ENCODE results near the gene IGF1.
A peak's percentile ranks its signal among the peaks of the same experiment; 100 is the strongest.

The IGF1 gene

DNA sequence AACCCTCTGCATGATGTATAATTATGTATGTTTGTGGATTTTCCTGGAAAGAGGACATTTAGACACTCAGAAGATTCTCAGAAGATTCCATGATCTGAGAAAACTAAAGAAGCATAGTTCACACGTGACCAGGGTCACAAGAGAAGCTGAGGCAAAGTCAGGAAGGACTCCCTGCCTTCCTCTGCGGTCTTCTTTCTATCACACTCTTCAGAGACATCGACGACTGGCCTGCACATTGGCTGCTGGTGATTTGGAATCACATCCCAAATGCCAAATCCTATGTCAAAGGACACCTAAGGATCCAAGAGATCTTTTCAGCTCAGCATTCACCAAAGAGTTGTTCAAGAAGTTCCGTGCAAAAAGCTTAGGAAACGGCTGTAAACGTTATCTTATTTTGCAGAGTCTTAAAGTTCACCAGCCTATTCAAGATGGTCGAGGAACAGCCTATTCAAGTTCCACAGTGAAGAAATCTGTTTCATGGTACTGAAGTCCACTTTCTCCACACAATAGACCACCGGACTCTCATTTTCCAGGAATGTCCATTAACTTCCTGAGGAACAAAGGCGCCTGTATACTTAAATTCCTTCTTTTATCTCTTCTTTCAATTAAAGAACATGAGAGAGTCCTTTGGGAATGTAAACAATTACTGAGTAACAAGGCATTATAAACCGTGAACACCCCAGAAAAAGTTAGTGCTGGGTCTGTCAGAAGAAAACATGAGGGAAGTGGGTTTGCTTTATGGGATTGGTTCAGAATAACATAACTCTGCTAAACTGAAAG lies 42.1 kb downstream of the IGF1 start:
- no peak overlapping the region for H3K14ac ChIP-seq (ENCODE audit: low read length in 2 of 2)

DNA sequence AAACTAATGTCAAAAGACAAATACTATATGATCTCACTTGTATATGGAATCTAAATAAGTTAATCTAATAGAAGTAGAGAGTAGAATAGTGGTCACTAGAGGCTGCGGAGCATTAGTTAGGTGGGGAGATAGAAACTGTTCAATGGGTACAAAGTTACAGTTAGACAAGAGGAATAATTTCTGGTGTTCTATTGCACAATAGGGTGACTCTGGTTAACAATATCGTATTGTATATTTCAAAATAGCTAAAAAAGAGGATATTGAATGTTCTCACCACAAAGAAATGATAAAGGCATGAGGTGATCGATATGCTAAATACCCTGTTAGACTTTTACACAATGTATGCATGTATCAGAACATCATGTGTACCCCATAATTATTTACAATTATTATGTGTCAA lies 42.9 kb downstream of the IGF1 start:
- Histone ChIP-seq H3K4ac (ENCODE audit: low read depth in 1 of 2, low read length in 2 of 2) (no peak overlapping the region), H3K36me3 (ENCODE audit: control insufficient read depth in 1 of 2, insufficient read depth in 2 of 2, low read depth in 1 of 2, low read length in 2 of 2) (no peaks in the 10 kb centered on the region), H3K9me3 (ENCODE audit: control insufficient read depth, low read length) (no peaks in the 10 kb centered on the region), H3K4me1 (ENCODE audit: control insufficient read depth, insufficient read depth, low read depth, low read length) (no peaks in the 10 kb centered on the region), H2BK15ac (ENCODE audit: low read depth, poor library complexity, severe bottlenecking) (no peak overlapping the region), H2AK5ac (ENCODE audit: low read length, severe bottlenecking) (no peak overlapping the region), H3K18ac (ENCODE audit: low read depth in 1 of 2, low read length in 2 of 2) (no peak overlapping the region), H3K9ac (ENCODE audit: low read length) (no peak overlapping the region), H4K8ac (ENCODE audit: low read length) (no peak overlapping the region), H3K79me1 (replicated peaks; ENCODE audit: low read length, poor library complexity, severe bottlenecking) (no peaks in the 10 kb centered on the region), H3K4me3 (ENCODE audit: insufficient read depth in 1 of 2, low read depth in 1 of 2, low read length in 2 of 2) (no peak overlapping the region), H3K14ac (ENCODE audit: low read length in 2 of 2) (no peak overlapping the region), H3K27ac (ENCODE audit: low read length, poor library complexity, severe bottlenecking) (no peak overlapping the region), H2BK12ac (ENCODE audit: low read length in 2 of 2) (no peak overlapping the region), H2AFZ (ENCODE audit: low read depth, low read length) (no peak overlapping the region), H3K4me2 (ENCODE audit: low read length, poor library complexity, severe bottlenecking) (no peak overlapping the region), H3K27me3 (ENCODE audit: control insufficient read depth in 1 of 2, insufficient read depth in 1 of 2, low read length in 2 of 2) (no peaks in the 10 kb centered on the region), H2BK5ac (ENCODE audit: low read depth, low read length, poor library complexity, severe bottlenecking) (no peak overlapping the region), H2BK120ac (ENCODE audit: low read depth, low read length) (no peak overlapping the region), H3K23ac (ENCODE audit: low read length in 2 of 2) (no peak overlapping the region), H4K91ac (ENCODE audit: low read length) (no peak overlapping the region)
- WGBS = 100% methylated on average over 1 of the region's 3 CpGs
- DNase-seq = no peak

More for the DNA sequence above, 42.1 kb downstream of the IGF1 start:
- H2BK12ac ChIP-seq (ENCODE audit: low read length in 2 of 2) = no peak overlapping the region
- H2AFZ ChIP-seq (ENCODE audit: low read depth, low read length) = no peak overlapping the region
- H3K18ac ChIP-seq (ENCODE audit: low read depth in 1 of 2, low read length in 2 of 2) = no peak overlapping the region
- H2BK15ac ChIP-seq (ENCODE audit: low read depth, poor library complexity, severe bottlenecking) = peak overlapping the region; percentile 26
- no peak overlapping the region for H3K23ac ChIP-seq (ENCODE audit: low read length in 2 of 2)
- H3K4me3 ChIP-seq (ENCODE audit: insufficient read depth in 1 of 2, low read depth in 1 of 2, low read length in 2 of 2) = no peak overlapping the region
- no peaks in the 10 kb centered on the region for H3K4me1 ChIP-seq (ENCODE audit: control insufficient read depth, insufficient read depth, low read depth, low read length)
- H4K8ac ChIP-seq (ENCODE audit: low read length) = no peak overlapping the region
- no peak overlapping the region for H4K91ac ChIP-seq (ENCODE audit: low read length)
- no peak overlapping the region for H3K4ac ChIP-seq (ENCODE audit: low read depth in 1 of 2, low read length in 2 of 2)
- no peaks in the 10 kb centered on the region for H3K79me1 ChIP-seq (replicated peaks; ENCODE audit: low read length, poor library complexity, severe bottlenecking)
- H2BK5ac ChIP-seq (ENCODE audit: low read depth, low read length, poor library complexity, severe bottlenecking) = no peak overlapping the region
- no peak overlapping the region for H2BK120ac ChIP-seq (ENCODE audit: low read depth, low read length)
- H3K4me2 ChIP-seq (ENCODE audit: low read length, poor library complexity, severe bottlenecking) = no peak overlapping the region
- WGBS = 73% methylated on average over 9 of the region's 11 CpGs
- no peak overlapping the region for H3K27ac ChIP-seq (ENCODE audit: low read length, poor library complexity, severe bottlenecking)
- no peak overlapping the region for H2AK5ac ChIP-seq (ENCODE audit: low read length, severe bottlenecking)
- no peaks in the 10 kb centered on the region for H3K36me3 ChIP-seq (ENCODE audit: control insufficient read depth in 1 of 2, insufficient read depth in 2 of 2, low read depth in 1 of 2, low read length in 2 of 2)
- H3K9me3 ChIP-seq (ENCODE audit: control insufficient read depth, low read length) = no peaks in the 10 kb centered on the region
- no peak overlapping the region for H3K9ac ChIP-seq (ENCODE audit: low read length)
- no peaks in the 10 kb centered on the region for H3K27me3 ChIP-seq (ENCODE audit: control insufficient read depth in 1 of 2, insufficient read depth in 1 of 2, low read length in 2 of 2)
- DNase-seq = peak; percentile 24

DNA sequence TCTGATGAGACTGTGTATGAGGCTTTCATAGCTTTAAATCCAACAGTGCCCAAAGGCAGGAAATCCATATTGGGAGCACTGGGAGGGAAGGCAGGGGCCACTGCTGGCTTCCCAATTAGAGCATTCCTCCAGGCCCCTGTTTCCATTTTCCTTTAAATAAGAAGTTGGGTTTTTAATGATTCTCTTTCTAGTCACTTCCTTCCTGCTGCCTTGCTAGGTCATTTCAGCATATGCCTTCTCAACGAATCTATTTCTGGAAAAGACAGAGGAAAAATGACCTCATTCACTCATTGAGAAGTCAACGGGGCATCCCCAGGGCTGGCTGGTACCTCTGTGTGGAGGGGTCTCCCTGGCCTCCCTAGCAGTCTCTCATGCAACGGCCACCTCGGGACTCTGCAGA lies 43.5 kb downstream of the IGF1 start:
- Histone ChIP-seq H4K8ac (ENCODE audit: low read length) (no peak overlapping the region), H3K9ac (ENCODE audit: low read length) (no peak overlapping the region), H3K27ac (ENCODE audit: low read length, poor library complexity, severe bottlenecking) (no peak overlapping the region), H2BK15ac (ENCODE audit: low read depth, poor library complexity, severe bottlenecking) (no peak overlapping the region), H3K79me1 (replicated peaks; ENCODE audit: low read length, poor library complexity, severe bottlenecking) (no peaks in the 10 kb centered on the region), H3K27me3 (ENCODE audit: control insufficient read depth in 1 of 2, insufficient read depth in 1 of 2, low read length in 2 of 2) (no peaks in the 10 kb centered on the region), H3K4me3 (ENCODE audit: insufficient read depth in 1 of 2, low read depth in 1 of 2, low read length in 2 of 2) (no peak overlapping the region), H2AK5ac (ENCODE audit: low read length, severe bottlenecking) (no peak overlapping the region), H2BK5ac (ENCODE audit: low read depth, low read length, poor library complexity, severe bottlenecking) (no peak overlapping the region), H4K91ac (ENCODE audit: low read length) (no peak overlapping the region), H3K18ac (ENCODE audit: low read depth in 1 of 2, low read length in 2 of 2) (no peak overlapping the region), H3K9me3 (ENCODE audit: control insufficient read depth, low read length) (no peaks in the 10 kb centered on the region), H2AFZ (ENCODE audit: low read depth, low read length) (no peak overlapping the region), H3K36me3 (ENCODE audit: control insufficient read depth in 1 of 2, insufficient read depth in 2 of 2, low read depth in 1 of 2, low read length in 2 of 2) (no peaks in the 10 kb centered on the region), H3K4me2 (ENCODE audit: low read length, poor library complexity, severe bottlenecking) (no peak overlapping the region), H2BK120ac (ENCODE audit: low read depth, low read length) (no peak overlapping the region), H3K4me1 (ENCODE audit: control insufficient read depth, insufficient read depth, low read depth, low read length) (no peaks in the 10 kb centered on the region), H2BK12ac (ENCODE audit: low read length in 2 of 2) (no peak overlapping the region), H3K4ac (ENCODE audit: low read depth in 1 of 2, low read length in 2 of 2) (no peak overlapping the region), H3K23ac (ENCODE audit: low read length in 2 of 2) (no peak overlapping the region), H3K14ac (ENCODE audit: low read length in 2 of 2) (no peak overlapping the region)
- 63% methylated on average over 4 of the region's 4 CpGs for WGBS
- DNase-seq = no peak

DNA sequence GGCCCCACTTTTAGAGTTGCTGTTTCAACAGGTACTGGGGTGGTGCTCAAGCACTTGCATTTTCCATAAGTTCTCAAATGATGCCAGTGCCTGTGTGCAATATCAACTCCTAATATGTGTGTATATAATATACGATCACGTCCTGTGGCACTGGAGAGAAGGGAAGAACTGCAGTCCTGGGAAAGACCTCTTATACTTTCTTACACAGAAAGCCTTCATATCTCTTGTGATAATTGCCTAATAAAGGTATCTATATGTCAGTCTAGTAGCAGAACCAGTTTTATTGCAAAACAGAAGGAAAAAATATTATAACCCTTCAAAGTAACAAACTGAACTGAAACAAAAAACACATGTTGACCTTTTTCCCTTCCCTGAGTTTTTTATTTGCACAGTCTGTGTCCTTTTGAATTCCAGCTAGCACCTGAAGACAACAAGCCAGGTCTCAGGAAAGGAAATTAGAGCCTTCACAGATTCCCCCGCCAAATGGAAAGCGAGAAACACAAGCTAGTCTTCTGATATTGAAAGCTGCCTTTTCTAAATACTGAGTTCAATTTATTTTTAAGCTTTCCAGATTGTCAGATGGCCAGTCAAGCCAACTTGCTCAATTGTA lies 44.4 kb downstream of the IGF1 start:
- Histone ChIP-seq H3K23ac (ENCODE audit: low read length in 2 of 2) (no peak overlapping the region), H3K27me3 (ENCODE audit: control insufficient read depth in 1 of 2, insufficient read depth in 1 of 2, low read length in 2 of 2) (no peaks in the 10 kb centered on the region), H3K27ac (ENCODE audit: low read length, poor library complexity, severe bottlenecking) (no peak overlapping the region), H4K8ac (ENCODE audit: low read length) (no peak overlapping the region), H4K91ac (ENCODE audit: low read length) (no peak overlapping the region), H2BK5ac (ENCODE audit: low read depth, low read length, poor library complexity, severe bottlenecking) (no peak overlapping the region), H2BK15ac (ENCODE audit: low read depth, poor library complexity, severe bottlenecking) (no peak overlapping the region), H3K4ac (ENCODE audit: low read depth in 1 of 2, low read length in 2 of 2) (no peak overlapping the region), H2AK5ac (ENCODE audit: low read length, severe bottlenecking) (no peak overlapping the region), H3K4me2 (ENCODE audit: low read length, poor library complexity, severe bottlenecking) (no peak overlapping the region), H3K79me1 (replicated peaks; ENCODE audit: low read length, poor library complexity, severe bottlenecking) (no peaks in the 10 kb centered on the region), H3K4me3 (ENCODE audit: insufficient read depth in 1 of 2, low read depth in 1 of 2, low read length in 2 of 2) (no peak overlapping the region), H3K18ac (ENCODE audit: low read depth in 1 of 2, low read length in 2 of 2) (no peak overlapping the region), H3K36me3 (ENCODE audit: control insufficient read depth in 1 of 2, insufficient read depth in 2 of 2, low read depth in 1 of 2, low read length in 2 of 2) (no peaks in the 10 kb centered on the region), H2AFZ (ENCODE audit: low read depth, low read length) (no peak overlapping the region), H2BK12ac (ENCODE audit: low read length in 2 of 2) (no peak overlapping the region), H3K4me1 (ENCODE audit: control insufficient read depth, insufficient read depth, low read depth, low read length) (no peaks in the 10 kb centered on the region), H3K14ac (ENCODE audit: low read length in 2 of 2) (no peak overlapping the region), H2BK120ac (ENCODE audit: low read depth, low read length) (no peak overlapping the region), H3K9ac (ENCODE audit: low read length) (no peak overlapping the region), H3K9me3 (ENCODE audit: control insufficient read depth, low read length) (no peaks in the 10 kb centered on the region)
- DNase-seq = no peak
- 80% methylated on average over 2 of the region's 4 CpGs for WGBS

All from mesenchymal stem cell (in vitro differentiated cells and primary cell).